ENCODE measurements around the gene MXRA8.

Gene MXRA8

DNA sequence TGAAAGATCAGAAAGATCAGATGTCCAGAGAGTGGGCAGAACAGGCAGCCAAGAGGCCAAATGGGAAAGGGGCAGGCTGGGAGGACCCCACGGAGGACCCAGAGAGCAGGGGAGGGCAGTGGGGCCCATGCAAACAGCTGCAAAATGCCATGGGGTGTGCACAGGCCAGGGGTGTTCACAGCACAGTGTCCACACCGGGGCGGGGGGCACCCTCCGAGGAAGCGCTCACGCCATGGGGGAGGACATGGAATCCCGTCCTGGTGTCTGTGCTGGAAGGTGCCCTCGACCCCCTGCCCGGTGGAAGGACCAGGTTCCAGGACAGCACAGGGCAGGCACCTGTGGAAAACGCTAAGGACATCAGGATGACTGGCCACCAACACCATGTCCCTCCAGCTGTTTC lies 35.4 kb downstream of the MXRA8 start:
- Histone ChIP-seq H3K27me3 (no peaks in the 10 kb centered on the region), H3K36me3 (peaks cover 43% of the 10 kb centered on the region), H3K4me3 (ENCODE audit: low read depth, low read length) (no peak overlapping the region), H3K9me3 (no peaks in the 10 kb centered on the region), H3K4me1 (no peaks in the 10 kb centered on the region; the same call in 1 of the 2 replicates)
- DNase-seq: no peak
- TF ChIP-seq CTCF (IDR thresholded peaks at IDR 0.05; ENCODE audit: low read depth, low read length): no peak

DNA sequence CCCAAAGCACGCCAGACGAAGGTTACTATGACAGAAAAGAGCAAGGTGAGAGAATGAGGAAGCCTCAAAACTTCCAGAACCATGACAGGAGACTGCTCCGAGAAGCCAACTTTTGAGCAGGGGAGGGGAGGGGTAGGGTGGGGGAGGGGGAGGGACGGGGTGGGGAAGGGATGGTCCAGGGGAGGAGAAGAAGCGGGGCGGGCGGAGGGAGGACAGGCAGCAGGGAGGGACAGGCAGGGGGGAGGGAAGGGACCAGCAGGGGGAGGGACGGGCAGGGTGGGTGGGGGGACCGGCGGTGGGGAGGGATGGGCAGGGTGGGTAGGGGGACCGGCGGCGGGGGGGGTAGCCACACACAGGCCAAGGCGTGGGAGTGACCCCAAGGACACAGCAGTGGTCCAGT lies 35.9 kb downstream of the MXRA8 start:
- Histone ChIP-seq H3K36me3 (peaks cover 46% of the 10 kb centered on the region), H3K9me3 (no peaks in the 10 kb centered on the region), H3K27me3 (no peaks in the 10 kb centered on the region), H3K4me3 (ENCODE audit: low read depth, low read length) (no peak overlapping the region), H3K4me1 (no peaks in the 10 kb centered on the region; the same call in 1 of the 2 replicates)
- no peak for DNase-seq
- no peak for TF ChIP-seq CTCF (IDR thresholded peaks at IDR 0.05; ENCODE audit: low read depth, low read length)

DNA sequence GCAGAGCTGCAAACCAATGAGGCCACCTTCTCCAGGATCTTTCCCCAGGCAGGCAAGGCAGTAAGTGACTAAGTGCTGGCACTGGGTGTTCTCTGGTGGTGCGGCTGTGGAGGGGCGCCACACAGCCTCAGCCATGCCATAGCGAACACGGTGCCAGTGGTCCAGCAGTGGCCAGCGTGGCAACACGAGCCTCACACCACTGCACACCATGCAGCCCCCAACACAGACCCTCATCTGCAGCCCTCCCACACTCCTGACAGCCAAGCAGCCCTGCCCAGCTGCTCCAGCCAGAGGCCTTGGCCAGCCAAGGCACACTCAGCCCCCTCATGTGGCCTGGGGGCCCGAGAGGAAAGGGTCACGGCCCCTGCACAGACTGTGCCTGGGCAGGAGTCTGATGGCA lies 36.9 kb downstream of the MXRA8 start:
- Histone ChIP-seq H3K36me3 (peaks cover 47% of the 10 kb centered on the region), H3K9me3 (no peaks in the 10 kb centered on the region), H3K27me3 (no peaks in the 10 kb centered on the region), H3K4me3 (ENCODE audit: low read depth, low read length) (no peak overlapping the region), H3K4me1 (no peaks in the 10 kb centered on the region; the same call in 1 of the 2 replicates)
- DNase-seq: no peak
- no peak for TF ChIP-seq CTCF (IDR thresholded peaks at IDR 0.05; ENCODE audit: low read depth, low read length)

DNA sequence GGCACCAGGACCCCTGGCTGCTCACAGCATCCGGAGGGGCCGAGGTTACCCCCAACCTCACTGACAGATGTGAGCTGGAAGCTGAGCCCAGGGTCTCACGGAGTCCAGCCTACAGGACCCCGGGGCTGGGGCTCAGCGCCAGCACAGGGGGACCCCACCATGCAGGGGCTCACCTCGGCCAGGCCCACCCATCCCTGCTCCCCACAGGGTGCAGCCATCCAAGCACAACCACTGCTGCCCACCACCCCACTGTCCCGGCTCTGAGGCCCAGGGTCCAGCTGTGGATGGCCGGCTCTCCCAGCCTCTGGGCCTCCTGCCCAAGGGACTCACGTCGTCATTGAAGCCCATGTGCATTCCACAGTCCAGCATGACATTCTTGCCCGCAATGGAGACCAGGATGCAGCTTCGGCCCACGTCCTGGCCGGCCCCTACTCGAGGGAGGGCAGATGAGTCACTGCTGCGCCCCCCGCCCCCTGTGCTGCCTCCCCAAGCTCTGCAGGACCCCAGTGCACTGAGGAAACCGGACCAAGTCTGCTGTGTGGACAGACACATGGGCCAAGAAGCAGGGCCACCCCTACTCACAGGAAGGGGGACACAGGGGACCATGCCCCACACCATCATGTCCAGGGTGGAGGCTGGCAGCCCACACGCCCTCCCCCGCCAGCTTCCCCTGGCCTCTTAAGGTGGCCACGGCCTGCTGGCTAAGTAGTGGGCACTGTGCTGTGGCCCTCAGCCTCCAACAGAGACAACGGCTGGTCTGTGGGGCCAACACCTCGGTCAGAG lies 37.5 kb downstream of the MXRA8 start:
- no peaks in the 10 kb centered on the region; the same call in 1 of the 2 replicates for H3K4me1 ChIP-seq
- no peak for TF ChIP-seq CTCF (IDR thresholded peaks at IDR 0.05; ENCODE audit: low read depth, low read length)
- DNase-seq: no peak
- H3K9me3 ChIP-seq: no peaks in the 10 kb centered on the region
- peaks cover 53% of the 10 kb centered on the region for H3K36me3 ChIP-seq
- no peaks in the 10 kb centered on the region for H3K27me3 ChIP-seq
- H3K4me3 ChIP-seq (ENCODE audit: low read depth, low read length): no peak overlapping the region

DNA sequence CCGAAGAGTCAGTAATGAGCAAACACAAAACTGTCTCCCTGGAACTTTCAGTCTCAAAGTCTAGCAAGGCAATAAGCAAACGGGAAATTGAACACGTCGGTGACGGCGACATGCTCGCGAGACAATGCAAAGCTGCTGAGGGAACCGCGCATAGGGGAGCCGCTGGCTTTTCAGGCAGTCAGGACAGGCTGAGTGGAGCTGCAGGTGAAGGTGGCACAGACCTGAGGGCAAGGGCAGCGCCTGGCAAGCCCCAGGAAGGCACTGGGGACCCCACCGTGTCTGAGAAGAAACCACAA lies 38.8 kb downstream of the MXRA8 start:
- no peaks in the 10 kb centered on the region for H3K9me3 ChIP-seq
- no peak for TF ChIP-seq CTCF (IDR thresholded peaks at IDR 0.05; ENCODE audit: low read depth, low read length)
- no peak overlapping the region for H3K4me3 ChIP-seq (ENCODE audit: low read depth, low read length)
- peaks cover 61% of the 10 kb centered on the region for H3K36me3 ChIP-seq
- H3K27me3 ChIP-seq: no peaks in the 10 kb centered on the region
- H3K4me1 ChIP-seq: no peaks in the 10 kb centered on the region; the same call in 1 of the 2 replicates
- DNase-seq: no peak

DNA sequence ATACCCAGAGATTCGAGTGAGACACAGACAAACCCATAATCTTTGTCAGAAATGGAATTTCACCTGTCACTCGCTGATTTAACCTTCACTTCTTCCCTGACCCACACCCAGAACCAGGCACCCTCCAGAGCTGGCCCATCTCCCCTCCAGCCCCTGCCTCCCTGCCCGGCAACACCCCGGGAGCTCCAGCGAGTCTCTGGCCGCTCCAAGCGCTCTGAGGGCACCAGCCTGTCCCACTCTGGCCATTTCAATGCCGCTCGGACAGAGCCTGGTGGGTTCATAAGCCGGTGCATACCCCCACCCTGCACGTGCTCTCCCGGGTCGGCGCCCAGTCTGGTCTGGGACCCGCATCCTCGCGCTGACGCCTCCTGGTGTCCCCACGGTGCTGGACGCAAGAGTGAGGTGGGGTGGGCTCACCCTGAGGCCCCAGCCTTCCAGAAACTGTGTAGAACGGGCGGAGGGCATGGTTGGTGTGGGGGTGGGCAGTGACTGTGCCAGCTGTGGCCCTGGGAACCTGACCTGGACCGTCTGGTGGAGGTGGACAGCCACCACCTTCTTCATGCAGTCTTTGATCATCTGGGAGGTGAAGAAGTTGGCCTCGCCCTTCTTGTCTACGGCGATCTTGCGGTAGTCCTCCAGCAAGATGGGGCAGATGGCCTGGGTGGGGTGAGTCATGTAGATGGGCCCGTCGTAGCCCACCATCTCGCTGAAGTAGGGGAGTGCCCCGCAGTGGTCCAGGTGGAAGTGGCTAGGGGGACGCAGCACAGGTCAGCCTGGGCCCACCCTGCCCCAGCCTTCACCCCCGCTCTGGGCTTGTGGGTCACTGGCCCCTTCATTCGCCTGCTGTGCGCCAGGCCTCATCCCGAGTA lies 39.3 kb downstream of the MXRA8 start:
- no peak for TF ChIP-seq CTCF (IDR thresholded peaks at IDR 0.05; ENCODE audit: low read depth, low read length)
- Histone ChIP-seq H3K9me3 (no peaks in the 10 kb centered on the region), H3K4me1 (no peaks in the 10 kb centered on the region; the same call in 1 of the 2 replicates), H3K27me3 (no peaks in the 10 kb centered on the region), H3K4me3 (ENCODE audit: low read depth, low read length) (no peak overlapping the region), H3K36me3 (peaks cover 65% of the 10 kb centered on the region)
- no peak for DNase-seq

Data from BE2C (cell line).